CD4-positive, alpha-beta T cell treated with Interleukin-17A for 1 hour (primary cell): ENCODE results near the gene SRPK2.
A peak's percentile ranks its signal among the peaks of the same experiment; 100 is the strongest.
"Not testable (repeated sequence)": the region's sequence is repeated elsewhere in the genome, so short reads cannot be mapped to it uniquely, and the experiment has no call there.

Experiments used
- DNase-seq: peaks from one replicate; pipeline ENCODE4 v3.0.0-alpha.2; 2020

Gene SRPK2

GRCh38 chr7:105369944-105370343 lies 18.8 kb downstream of the SRPK2 start:
- no peak for DNase-seq

- DNase-seq: no peak
Measured at GRCh38 chr7:105367458-105367857, 21.3 kb downstream of the SRPK2 start.

- DNase-seq: no peak
Measured at GRCh38 chr7:105365541-105366534, 22.9 kb downstream of the SRPK2 start.

- no peak for DNase-seq
Measured at GRCh38 chr7:105364684-105365083, 24.0 kb downstream of the SRPK2 start.

- not testable (repeated sequence) for DNase-seq
Measured at GRCh38 chr7:105363657-105364056, 25.1 kb downstream of the SRPK2 start.

- not testable (repeated sequence) for DNase-seq
Measured at GRCh38 chr7:105362685-105363084, 26.0 kb downstream of the SRPK2 start.

- DNase-seq: not testable (repeated sequence)
Measured at GRCh38 chr7:105361995-105362394, 26.7 kb downstream of the SRPK2 start.

GRCh38 chr7:105360149-105360548 lies 28.6 kb downstream of the SRPK2 start:
- DNase-seq: not testable (repeated sequence)

GRCh38 chr7:105355701-105356100 lies 33.0 kb downstream of the SRPK2 start:
- DNase-seq: no peak

GRCh38 chr7:105354383-105354782 lies 34.3 kb downstream of the SRPK2 start:
- DNase-seq: no peak

GRCh38 chr7:105353752-105354328 lies 34.9 kb downstream of the SRPK2 start:
- peak; percentile 15 for DNase-seq

GRCh38 chr7:105352901-105353668 lies 35.6 kb downstream of the SRPK2 start:
- DNase-seq: no peak

GRCh38 chr7:105352018-105352612 lies 36.6 kb downstream of the SRPK2 start:
- peak; percentile 82 for DNase-seq

- DNase-seq: no peak
Measured at GRCh38 chr7:105350906-105351305, 37.8 kb downstream of the SRPK2 start.

GRCh38 chr7:105348177-105348576 lies 40.5 kb downstream of the SRPK2 start:
- DNase-seq: not testable (repeated sequence)

GRCh38 chr7:105346593-105347322 lies 42.0 kb downstream of the SRPK2 start:
- DNase-seq: peak; percentile 60

GRCh38 chr7:105346138-105346537 lies 42.6 kb downstream of the SRPK2 start:
- DNase-seq: no peak

GRCh38 chr7:105345725-105346124 lies 43.0 kb downstream of the SRPK2 start:
- DNase-seq: no peak

GRCh38 chr7:105345003-105345402 lies 43.7 kb downstream of the SRPK2 start:
- no peak for DNase-seq

GRCh38 chr7:105339404-105340323 lies 49.1 kb downstream of the SRPK2 start:
- DNase-seq: no peak

GRCh38 chr7:105337529-105337928 lies 51.2 kb downstream of the SRPK2 start:
- DNase-seq: no peak
